Kidney (tissue), 14 donors: ENCODE measurements around the gene OR2D3. TPM values are rescaled to one million over a fixed set of nuclear protein-coding genes. Genes with fewer than 3 reads are reported as not detected.
"Not testable (repeated sequence)": the region's sequence is repeated elsewhere in the genome, so short reads cannot be mapped to it uniquely, and the experiment has no call there.

ENCODE experiments used
- DNase-seq, 5 donors: peaks; one replicate each; pipeline ENCODE4 v3.0.0-alpha.2; 2013 to 2020
- FAIRE-seq: peaks from 2 replicates; lab custom pipeline; 2012; peaks lifted over from hg19 to GRCh38; lab: Jason Lieb, UNC
- H3K27ac ChIP-seq, 2 donors: one replicate each; pipeline ENCODE4 v1.7.0; 2013; ENCODE audit warnings: low read depth in 2 of 2, low read length in 2 of 2, inconsistent platforms in 1 of 2
- H3K27me3 ChIP-seq: one replicate; pipeline ENCODE4 v1.7.1; 2013; ENCODE audit warnings: low read length, inconsistent platforms; ENCODE audit not compliant: control insufficient read depth, insufficient read depth
- H3K36me3 ChIP-seq, 3 donors: one replicate each; pipeline versions ENCODE4 v1.7.0 to v1.7.1; 2013; ENCODE audit warnings: low read length in 3 of 3, control low read depth in 1 of 3, inconsistent platforms in 1 of 3; ENCODE audit not compliant: insufficient read depth in 3 of 3, control insufficient read depth in 2 of 3
- H3K4me1 ChIP-seq, 3 donors: one replicate each; pipeline versions ENCODE4 v1.7.0 to v1.7.1; 2013; ENCODE audit warnings: low read length in 3 of 3, inconsistent platforms in 1 of 3, low read depth in 1 of 3; ENCODE audit not compliant: control insufficient read depth in 2 of 3, insufficient read depth in 2 of 3
- H3K4me3 ChIP-seq, 3 donors: one replicate each; pipeline versions ENCODE4 v1.7.0 to v1.8.1; 2013; ENCODE audit warnings: low read length in 3 of 3, control low read depth in 1 of 3, inconsistent platforms in 1 of 3
- H3K9ac ChIP-seq, 3 donors: one replicate each; pipeline versions ENCODE4 v1.7.0 to v1.7.1; 2013; ENCODE audit warnings: low read length in 3 of 3, control low read depth in 1 of 3, inconsistent platforms in 1 of 3
- H3K9me3 ChIP-seq, 3 donors: one replicate each; pipeline versions ENCODE4 v1.7.0 to v1.7.1; 2013; ENCODE audit warnings: low read length in 3 of 3, control low read depth in 1 of 3, inconsistent platforms in 1 of 3; ENCODE audit not compliant: control insufficient read depth in 2 of 3, insufficient read depth in 1 of 3
- CTCF ChIP-seq: IDR thresholded peaks from 3 replicates; pipeline ENCODE4 v1.5.1; 2012; ENCODE audit warnings: mild to moderate bottlenecking, moderate library complexity, borderline replicate concordance; ENCODE audit not compliant: insufficient read depth; ENCODE audit errors: extremely low read depth
- intact Hi-C: fragments of 100-400 bp; cut with DNase I; formaldehyde crosslinking; loops from one replicate; pipeline ENCODE4 v1.11.1; 2022
- polyA plus RNA-seq: library from polyadenylated mRNA; stranded (reverse); fragments of 350-450 nt; fragmentation: Illumina TruSeq; extraction: RNeasy Lipid Tissue Mini Kit (QIAGEN cat#74804); gene quantifications from one replicate; pipeline ENCODE4 v1.2.3, GENCODE V29; 2014; ENCODE audit warnings: low read depth, low replicate concordance; ENCODE audit not compliant: insufficient read depth
- total RNA-seq: library from RNA; stranded (reverse); fragmentation: NEBNext Ultra II Directional; extraction: Animal tissue kit (Norgen Biotek cat#: 25700); gene quantifications from one replicate; pipeline ENCODE4 v1.2.1, GENCODE V29; 2021
- donor health status: control.
- donor health status: control.
- donor health status: control.
- donor health status: control.
- donor health status: control.
- donor health status: DM: yes; HTN: yes; CAD: no.
- donor health status: Normal renal cell carcinoma (clear cell type).

OR2D3 gene
- total and polyA plus RNA-seq, 2 donors from 2014 or later, result not detected

GRCh38 chr11:6876914-6877313, 43.9 kb upstream of the OR2D3 start:
- Histone ChIP-seq H3K27ac (no peak overlapping the region), H3K27me3 (no peaks in the 10 kb centered on the region), H3K9ac (no peak overlapping the region), H3K4me3 (no peak overlapping the region), H3K4me1 (no peaks in the 10 kb centered on the region), H3K9me3 (no peaks in the 10 kb centered on the region), H3K36me3 (no peaks in the 10 kb centered on the region)
- no peak for TF ChIP-seq CTCF
- no peak for DNase-seq
- intact Hi-C loops, result no loop called here
- no peak for FAIRE-seq

DNA sequence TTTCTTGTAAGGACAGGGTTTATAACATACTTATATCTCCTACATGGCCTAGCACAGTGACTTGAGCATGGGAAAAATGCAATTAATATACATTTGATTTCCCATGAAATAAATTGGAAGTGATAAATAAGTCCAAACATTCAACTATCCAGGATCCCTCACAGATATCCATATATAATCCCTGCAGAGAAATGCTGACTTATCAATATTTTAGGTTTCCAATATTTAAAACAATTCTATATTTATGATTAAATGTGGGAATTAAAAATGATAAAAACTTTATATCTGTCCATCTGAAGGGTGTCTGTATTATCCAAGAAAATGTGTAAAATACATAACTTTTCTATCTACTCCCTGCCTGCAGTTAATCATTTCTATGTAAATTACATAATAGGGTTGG, 38.1 kb upstream of the OR2D3 start:
- intact Hi-C loops, result no loop called here
- no peak for DNase-seq
- H3K9me3 ChIP-seq, result no peaks in the 10 kb centered on the region
- H3K27ac ChIP-seq, result no peak overlapping the region
- no peak overlapping the region for H3K4me3 ChIP-seq
- no peak for TF ChIP-seq CTCF
- H3K36me3 ChIP-seq, result no peaks in the 10 kb centered on the region
- H3K9ac ChIP-seq, result no peak overlapping the region
- H3K27me3 ChIP-seq, result no peaks in the 10 kb centered on the region
- no peaks in the 10 kb centered on the region for H3K4me1 ChIP-seq
- FAIRE-seq, result no peak

GRCh38 chr11:6887711-6888110, 33.1 kb upstream of the OR2D3 start:
- H3K27me3 ChIP-seq, H3K36me3 ChIP-seq, DNase-seq, FAIRE-seq, H3K4me1 ChIP-seq, H3K9ac ChIP-seq, H3K9me3 ChIP-seq, H3K27ac ChIP-seq, intact Hi-C loops, H3K4me3 ChIP-seq: not testable (repeated sequence)

- intact Hi-C loops, result no loop called here
- FAIRE-seq, result no peak
- H3K27me3 ChIP-seq, result no peaks in the 10 kb centered on the region
- no peaks in the 10 kb centered on the region for H3K36me3 ChIP-seq
- DNase-seq, result no peak
- no peak overlapping the region for H3K27ac ChIP-seq
- H3K4me3 ChIP-seq, result no peak overlapping the region
- TF ChIP-seq CTCF, result no peak
- H3K4me1 ChIP-seq, result no peaks in the 10 kb centered on the region
- H3K9ac ChIP-seq, result no peak overlapping the region
- H3K9me3 ChIP-seq, result peaks cover 0 to 1% (median 0%) of the 10 kb centered on the region in 3 donors
Measured at GRCh38 chr11:6888830-6889229, 32.0 kb upstream of the OR2D3 start.
